K562 (cell line): ENCODE measurements around the gene TRIM37. TPM values are rescaled to one million over a fixed set of nuclear protein-coding genes. Genes with fewer than 3 reads are reported as not detected.

Experiments used
- ATAC-seq: fragments of 200-7000 bp; cut with Tn5 transposase; 3 replicates; pipeline ENCODE4 v1.9.1; 2020; ENCODE audit warnings: moderate library complexity
- BruUV-seq: library from RNA; stranded (reverse); fragments of 400-500 nt; replicated peaks from 2 replicates; lab custom pipeline; 2021; lab: Mats Ljungman, UMichigan
- CTCF ChIA-PET: fragments of 300-600 bp; formaldehyde crosslinking; extraction: SDS; loops from one replicate; lab custom pipeline; 2021; ENCODE audit warnings: low intra/inter-chr PET ratio; lab: Yijun Ruan, JAX
- POLR2A ChIA-PET: fragments of 300-600, 350-650 bp; sonication (Branson Sonifier 250); formaldehyde crosslinking; extraction: SDS; loops from one replicate; lab custom pipeline; 2021; ENCODE audit warnings: antibody characterized with exemption, inconsistent platforms; lab: Yijun Ruan, JAX
- DNase-seq, 4 experiments: peaks; one replicate each; pipeline versions ENCODE4 v3.0.0 to v3.0.0-alpha.2; 2011 to 2018; ENCODE audit warnings: low spot score in 3 of 4, mixed read lengths in 3 of 4; ENCODE audit errors: extremely low read depth in 1 of 4
- FAIRE-seq: peaks from 2 replicates; lab custom pipeline; 2011; peaks lifted over from hg19 to GRCh38; lab: Jason Lieb, UNC
- H2AFZ ChIP-seq: 2 replicates; pipeline ENCODE4 v1.6.0; 2011; ENCODE audit warnings: low read depth, low read length, control low read depth, inconsistent platforms
- H3K27ac ChIP-seq: fragments of 200-600 bp; 3 replicates; pipeline ENCODE4 v1.8.0; 2011; ENCODE audit warnings: low read depth, mild to moderate bottlenecking, control low read depth, inconsistent platforms, low read length, moderate library complexity, mixed read lengths; ENCODE audit errors: extremely low read depth
- H3K27me3 ChIP-seq, 2 experiments: fragments of 300-600 bp in 1 of 2; 2 replicates in 1 of 2; 3 replicates in 1 of 2; pipeline versions ENCODE4 v1.6.0 to v1.8.0; 2011; ENCODE audit warnings: inconsistent platforms in 2 of 2, low read length in 2 of 2, mild to moderate bottlenecking in 1 of 2, mixed read lengths in 1 of 2, moderate library complexity in 1 of 2; ENCODE audit not compliant: control insufficient read depth in 2 of 2, insufficient read depth in 2 of 2
- H3K36me3 ChIP-seq: fragments of 300-600 bp; 3 replicates; pipeline ENCODE4 v1.8.0; 2011; ENCODE audit warnings: mild to moderate bottlenecking, low read length, inconsistent platforms; ENCODE audit not compliant: control insufficient read depth, insufficient read depth
- H3K4me1 ChIP-seq, 2 experiments: fragments of 200-600 bp in 1 of 2; replicated peaks in 1 of 2; 2 replicates in 1 of 2; 3 replicates in 1 of 2; pipeline versions ENCODE4 v1.5.1 to v1.8.0; 2011; ENCODE audit warnings: inconsistent platforms in 2 of 2, low read length in 2 of 2, mild to moderate bottlenecking in 1 of 2, mixed read lengths in 1 of 2, moderate library complexity in 1 of 2; ENCODE audit not compliant: control insufficient read depth in 2 of 2, insufficient read depth in 2 of 2
- H3K4me2 ChIP-seq: 2 replicates; pipeline ENCODE4 v1.6.1; 2011; ENCODE audit warnings: low read length, control low read depth, inconsistent platforms, mixed read lengths; ENCODE audit not compliant: insufficient read depth
- H3K4me3 ChIP-seq: fragments of 200-600 bp; sonication (generic), shearing (Covaris generic); 2 replicates; pipeline ENCODE4 v1.5.1; 2016; ENCODE audit warnings: control low read depth, inconsistent platforms
- H3K79me2 ChIP-seq: fragments of 200-600 bp; 3 replicates; pipeline ENCODE4 v1.8.0; 2011; ENCODE audit warnings: low read length, inconsistent platforms; ENCODE audit not compliant: control insufficient read depth, insufficient read depth
- H3K9ac ChIP-seq, 2 experiments: 2 replicates each; pipeline versions ENCODE4 v1.6.0 to v1.6.1; 2011; ENCODE audit warnings: low read depth in 2 of 2, low read length in 2 of 2, control low read depth in 1 of 2, inconsistent platforms in 1 of 2, mild to moderate bottlenecking in 1 of 2, mixed read lengths in 1 of 2; ENCODE audit not compliant: insufficient read depth in 1 of 2
- H3K9me1 ChIP-seq: one replicate; pipeline ENCODE4 v1.6.0; 2011; ENCODE audit warnings: inconsistent platforms, mild to moderate bottlenecking, low read length, moderate library complexity; ENCODE audit not compliant: control insufficient read depth, insufficient read depth
- H3K9me3 ChIP-seq: replicated peaks from 2 replicates; pipeline ENCODE4 v1.5.1; 2011; ENCODE audit warnings: low read depth, low read length, inconsistent platforms; ENCODE audit not compliant: control insufficient read depth, insufficient read depth
- H4K20me1 ChIP-seq: replicated peaks from 2 replicates; pipeline ENCODE4 v1.6.1; 2011; ENCODE audit warnings: low read length, inconsistent platforms, mixed read lengths; ENCODE audit not compliant: control insufficient read depth, insufficient read depth
- NFE2 ChIP-seq: IDR thresholded peaks from 2 replicates; pipeline ENCODE4 v1.6.1; 2014; ENCODE audit warnings: antibody characterized with exemption, low read depth
- WGBS: fragments of 100-300 bp; shearing (Covaris generic); methylation state at CpG from one replicate; pipeline ENCODE4 v1.1.6; 2016; ENCODE audit warnings: low coverage, mixed read lengths; ENCODE audit not compliant: insufficient coverage; ENCODE audit errors: missing lambda C conversion rate; 5-methylcytosine and 5-hydroxymethylcytosine counted together
- in situ Hi-C: fragments of 300-500 bp; cut with MboI; formaldehyde crosslinking; loops from 4 replicates; pipeline ENCODE4 v1.15.0; 2018; ENCODE audit warnings: inconsistent platforms, mixed read lengths
- intact Hi-C: fragments of 100-400 bp; cut with micrococcal nuclease; formaldehyde crosslinking; loops from 2 replicates; pipeline ENCODE4 v1.14.2; 2022
- polyA plus RNA-seq, 8 experiments: library from polyadenylated mRNA; depleted of rRNA in 4 of 8; stranded (reverse) in 5 of 8; unstranded in 3 of 8; fragments of >200 nt; fragmentation: Nextera tagmentation in 2 of 8; fragmentation: Illumina TruSeq in 1 of 8; extraction: Ambion mirVana in 2 of 8; extraction: Trizol in 1 of 8; gene quantifications; 2 replicates each; pipeline versions ENCODE4 v1.2.1 to v1.2.3, GENCODE V29; 2011 to 2014; ENCODE audit warnings: inconsistent platforms in 1 of 8, missing spikeins in 1 of 8
- total RNA-seq, 7 experiments: library from RNA; depleted of rRNA in 6 of 7; stranded (reverse); fragments of >200 nt in 6 of 7; fragmentation: Illumina TruSeq in 2 of 7; extraction: Trizol in 2 of 7; gene quantifications; 2 replicates each; pipeline versions ENCODE4 v1.2.1 to v1.2.3, GENCODE V29; 2011 to 2021; ENCODE audit warnings: low replicate concordance in 1 of 7
- TF ChIP-seq, protein P1 (sequence below), 3 experiments: fragments of 200-800 bp in 1 of 3; fragments of 250-450 bp in 1 of 3; fragments of 450-650 bp in 1 of 3; sonication (Bioruptor Pico) in 1 of 3; sonication (Bioruptor generic) in 1 of 3; formaldehyde crosslinking in 1 of 3; IDR thresholded peaks; 2 replicates each; pipeline versions ENCODE4 v1.6.1 to v1.8.0; 2016 to 2022; ENCODE audit warnings: mild to moderate bottlenecking in 2 of 3, missing genetic modification characterization in 2 of 3, missing compliant biosample characterization in 1 of 3, moderate library complexity in 1 of 3

TRIM37 gene
- total and polyA plus RNA-seq, 9 of the 15 experiments (the other 6 are each of a cell fraction or from before 2014, with no cell fraction given), result 4.5 to 31.4 (median 23.8) TPM

DNA sequence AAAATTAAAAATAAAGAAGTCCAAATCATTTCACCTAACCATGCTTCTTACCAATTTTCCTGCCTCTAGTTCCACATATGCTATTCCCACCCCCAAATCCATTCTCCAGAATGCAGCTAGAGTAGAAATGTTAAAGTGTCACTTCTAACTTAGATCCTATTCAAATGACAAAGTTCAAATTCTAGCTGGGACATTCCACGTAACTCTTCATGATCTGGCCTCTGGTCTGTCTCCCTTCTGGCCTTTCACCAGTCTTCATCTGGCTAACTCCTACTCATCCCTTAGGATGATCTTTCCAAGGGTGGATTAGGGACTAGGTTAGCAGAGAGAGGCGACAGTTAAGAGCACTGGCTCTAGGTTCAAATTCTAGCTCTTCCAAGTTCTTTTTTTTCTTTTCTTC is 97.9 kb downstream of the TRIM37 start:
- WGBS, result 96% methylated on average over 2 of the region's 2 CpGs
- CTCF ChIA-PET, result no interaction called here

More for the DNA sequence above, 97.9 kb downstream of the TRIM37 start:
- Histone ChIP-seq H3K9ac (no peak overlapping the region), H3K79me2 (no peaks in the 10 kb centered on the region), H3K9me3 (no peaks in the 10 kb centered on the region), H2AFZ (no peak overlapping the region), H3K4me3 (no peak overlapping the region), H3K9me1 (no peaks in the 10 kb centered on the region), H3K4me1 (peaks cover 0 to 2% of the 10 kb centered on the region in 2 experiments; a peak in 1 of 5 replicates), H3K36me3 (peaks cover 62% of the 10 kb centered on the region), H3K27ac (no peak overlapping the region), H3K27me3 (no peaks in the 10 kb centered on the region), H4K20me1 (no peaks in the 10 kb centered on the region), H3K4me2 (no peak overlapping the region)
- no peak for FAIRE-seq
- DNase-seq, result no peak
- POLR2A ChIA-PET, result interaction anchor here (1.4 to 1.6 kb wide), 2 partner anchors 8 to 378 kb away, joined by 4 to 6 read pairs; no protein-coding TSS in a partner anchor
- intact Hi-C loops (no loop called here), in situ Hi-C loops (loop anchor here (5.0 to 25.0 kb wide), 4 partner anchors 296 to 721 kb away; partner anchors contain the start of gene MPO)
- no TSS peak for BruUV-seq
- TF ChIP-seq, protein P1, sequence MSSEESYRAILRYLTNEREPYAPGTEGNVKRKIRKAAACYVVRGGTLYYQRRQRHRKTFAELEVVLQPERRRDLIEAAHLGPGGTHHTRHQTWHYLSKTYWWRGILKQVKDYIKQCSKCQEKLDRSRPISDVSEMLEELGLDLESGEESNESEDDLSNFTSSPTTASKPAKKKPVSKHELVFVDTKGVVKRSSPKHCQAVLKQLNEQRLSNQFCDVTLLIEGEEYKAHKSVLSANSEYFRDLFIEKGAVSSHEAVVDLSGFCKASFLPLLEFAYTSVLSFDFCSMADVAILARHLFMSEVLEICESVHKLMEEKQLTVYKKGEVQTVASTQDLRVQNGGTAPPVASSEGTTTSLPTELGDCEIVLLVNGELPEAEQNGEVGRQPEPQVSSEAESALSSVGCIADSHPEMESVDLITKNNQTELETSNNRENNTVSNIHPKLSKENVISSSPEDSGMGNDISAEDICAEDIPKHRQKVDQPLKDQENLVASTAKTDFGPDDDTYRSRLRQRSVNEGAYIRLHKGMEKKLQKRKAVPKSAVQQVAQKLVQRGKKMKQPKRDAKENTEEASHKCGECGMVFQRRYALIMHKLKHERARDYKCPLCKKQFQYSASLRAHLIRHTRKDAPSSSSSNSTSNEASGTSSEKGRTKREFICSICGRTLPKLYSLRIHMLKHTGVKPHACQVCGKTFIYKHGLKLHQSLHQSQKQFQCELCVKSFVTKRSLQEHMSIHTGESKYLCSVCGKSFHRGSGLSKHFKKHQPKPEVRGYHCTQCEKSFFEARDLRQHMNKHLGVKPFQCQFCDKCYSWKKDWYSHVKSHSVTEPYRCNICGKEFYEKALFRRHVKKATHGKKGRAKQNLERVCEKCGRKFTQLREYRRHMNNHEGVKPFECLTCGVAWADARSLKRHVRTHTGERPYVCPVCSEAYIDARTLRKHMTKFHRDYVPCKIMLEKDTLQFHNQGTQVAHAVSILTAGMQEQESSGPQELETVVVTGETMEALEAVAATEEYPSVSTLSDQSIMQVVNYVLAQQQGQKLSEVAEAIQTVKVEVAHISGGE (CRISPR knock-in tag; IDR thresholded peaks at IDR 0.05), result peak in 1 of 3 experiments; percentile 18; a peak in 1 of 6 replicates
- no peak for TF ChIP-seq NFE2
- no peak for ATAC-seq
